Hematopoietic multipotent progenitor cell treated with erythropoietin and hydrocortisone succinate and interleukin-3 and kit ligand, for 15 days (in vitro differentiated cells): ENCODE results near the gene PNMA1.

Experiments
- DNase-seq: peaks from one replicate; pipeline ENCODE4 v3.0.0-alpha.2; 2015; ENCODE audit warnings: low spot score

The PNMA1 gene

GRCh38 chr14:73750531-73750901, 36.3 kb upstream of the PNMA1 start:
- DNase-seq: no peak

- no peak for DNase-seq
Measured at GRCh38 chr14:73749706-73750530, 35.7 kb upstream of the PNMA1 start.

DNA sequence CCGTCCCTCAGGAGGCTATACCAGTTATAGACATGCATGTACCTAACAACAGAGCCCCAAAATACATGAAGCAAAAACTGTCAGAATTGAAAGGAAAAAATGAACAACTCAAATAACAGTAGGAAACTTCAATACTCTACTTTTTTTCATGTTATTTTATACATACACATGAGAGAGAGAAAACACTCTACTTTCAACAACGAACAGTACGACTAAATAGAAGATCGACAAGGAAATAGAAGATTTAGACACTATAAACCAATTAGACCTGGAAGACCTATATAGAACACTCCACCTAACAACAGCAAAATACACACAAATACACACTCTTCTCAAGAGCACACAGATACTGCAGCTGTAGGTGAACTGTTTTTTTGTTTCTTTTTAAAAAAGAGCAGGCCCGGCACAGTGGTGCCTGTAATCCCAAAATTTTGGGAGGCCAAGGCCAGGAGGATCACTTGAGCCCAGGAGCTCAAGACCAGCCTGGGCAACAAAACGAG, 34.7 kb upstream of the PNMA1 start:
- no peak for DNase-seq

DNA sequence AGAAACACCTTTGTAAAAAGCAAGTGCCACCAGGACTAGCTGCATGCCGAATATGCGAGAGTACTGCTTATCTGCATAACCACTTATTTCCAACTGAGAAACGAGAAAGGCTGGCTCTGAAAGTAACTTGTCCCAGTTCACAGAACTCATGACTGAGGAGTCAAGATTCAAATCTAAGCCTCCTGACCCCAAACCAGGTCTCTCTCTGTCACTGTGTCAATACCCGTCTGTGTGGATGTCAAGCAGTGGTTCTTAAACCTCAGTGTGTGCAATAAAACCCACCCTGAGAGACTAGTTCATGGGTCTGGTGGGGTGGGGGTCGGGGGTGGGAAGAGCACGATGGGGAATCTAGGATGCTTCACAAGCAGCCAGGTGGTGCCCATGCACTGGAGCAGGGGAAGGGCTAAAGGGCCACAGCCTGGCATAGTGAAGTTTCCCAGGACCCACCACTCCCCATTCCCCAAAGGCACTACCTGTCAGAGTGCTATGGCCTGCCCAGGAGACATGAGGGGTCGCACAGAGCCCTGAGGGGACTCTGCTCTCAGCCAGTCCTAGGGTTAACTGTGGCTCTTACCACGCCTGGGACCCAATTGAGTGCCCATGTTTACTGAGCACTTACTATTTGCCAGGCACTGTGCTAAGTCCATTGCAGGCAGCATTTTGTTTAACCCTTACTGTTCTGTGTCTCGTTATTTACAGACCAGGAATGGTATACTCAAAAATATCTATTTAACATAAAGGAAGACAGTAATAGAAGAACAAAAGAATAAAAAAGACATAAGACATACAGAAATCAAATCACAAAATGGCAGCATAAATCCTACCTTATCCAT, 33.4 kb upstream of the PNMA1 start:
- no peak for DNase-seq

- no peak for DNase-seq
Measured at GRCh38 chr14:73746520-73747378, 32.6 kb upstream of the PNMA1 start.

DNA sequence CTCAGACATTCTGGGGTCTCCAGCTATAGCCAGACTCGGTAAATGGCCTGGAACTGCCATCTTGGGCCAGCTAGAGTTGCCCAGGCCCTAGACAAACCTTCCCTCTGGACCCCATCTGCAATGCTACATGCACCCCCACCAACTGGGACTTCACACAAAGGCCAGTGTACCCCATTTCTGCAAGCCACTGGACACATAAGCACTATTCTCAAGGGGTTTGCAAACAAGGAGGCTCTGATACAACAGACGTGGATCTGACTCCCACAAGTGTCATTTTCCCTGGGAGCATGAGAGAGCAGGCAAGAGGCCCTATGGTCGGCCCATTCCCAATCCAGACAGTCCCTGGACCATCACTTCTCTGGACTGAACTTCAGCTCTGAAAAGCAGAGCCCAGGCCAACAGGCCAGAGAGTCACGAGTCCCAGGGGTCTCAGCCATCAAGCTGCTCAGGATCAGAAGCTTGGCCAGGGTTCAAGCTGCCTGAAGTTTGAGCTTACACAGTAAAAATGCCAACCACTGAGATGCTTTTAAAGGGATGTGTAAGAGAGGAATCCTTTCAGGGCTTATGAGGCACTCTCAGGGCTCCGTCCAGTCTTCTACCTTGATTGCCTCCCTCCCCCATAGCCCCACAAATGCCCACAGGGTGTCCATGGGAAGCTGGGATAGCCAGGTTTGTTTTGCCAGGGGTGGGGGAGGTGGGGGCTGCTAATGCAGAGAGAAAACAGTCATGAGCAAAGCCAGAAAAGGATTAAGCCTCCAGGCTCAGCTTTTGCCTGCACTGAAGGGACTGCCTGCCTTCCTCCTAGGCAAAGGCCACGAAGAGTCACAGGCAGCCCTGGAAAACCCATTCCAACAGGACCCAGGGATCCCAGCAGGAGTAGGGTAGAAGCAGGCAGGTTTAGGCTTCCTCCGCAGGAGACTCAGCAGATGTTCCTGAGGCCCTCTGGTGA, 31.7 kb upstream of the PNMA1 start:
- DNase-seq: no peak

GRCh38 chr14:73744874-73745529, 30.8 kb upstream of the PNMA1 start:
- DNase-seq: no peak

DNA sequence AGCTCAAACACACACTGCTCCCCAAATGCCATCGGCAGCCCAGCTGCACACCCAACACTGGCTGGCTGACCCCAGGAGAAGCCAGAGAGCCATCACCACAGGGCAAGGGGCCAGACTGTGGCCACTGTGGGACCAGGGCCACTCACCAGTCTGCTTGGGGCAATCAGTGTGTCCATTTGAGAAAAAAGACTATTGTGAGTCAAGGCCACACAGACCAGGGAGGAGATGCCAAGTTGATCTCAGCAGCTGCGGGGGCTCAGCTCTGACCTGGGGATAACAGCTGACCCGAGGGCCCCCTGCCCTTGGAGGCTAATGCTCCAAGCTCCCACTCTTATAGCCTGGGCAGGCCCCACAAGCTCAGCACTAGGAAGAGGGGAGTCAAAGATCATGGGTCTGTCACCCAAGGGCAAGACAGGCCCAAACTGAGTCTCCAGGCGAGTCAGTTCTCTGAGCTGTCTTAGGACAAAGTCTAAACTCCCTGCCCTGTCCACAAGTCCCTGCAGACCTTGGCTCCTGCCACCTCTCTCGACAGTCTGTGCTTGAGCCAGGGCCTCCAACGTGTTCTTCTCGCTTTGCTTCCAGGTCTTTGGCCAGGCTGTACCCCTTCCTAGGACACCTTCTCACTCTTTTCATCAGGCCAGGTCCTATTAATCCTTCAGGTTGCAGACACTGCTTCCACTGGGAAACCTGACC, 30.1 kb upstream of the PNMA1 start:
- no peak for DNase-seq

GRCh38 chr14:73743431-73743931, 29.3 kb upstream of the PNMA1 start:
- peak; percentile 50 for DNase-seq

DNA sequence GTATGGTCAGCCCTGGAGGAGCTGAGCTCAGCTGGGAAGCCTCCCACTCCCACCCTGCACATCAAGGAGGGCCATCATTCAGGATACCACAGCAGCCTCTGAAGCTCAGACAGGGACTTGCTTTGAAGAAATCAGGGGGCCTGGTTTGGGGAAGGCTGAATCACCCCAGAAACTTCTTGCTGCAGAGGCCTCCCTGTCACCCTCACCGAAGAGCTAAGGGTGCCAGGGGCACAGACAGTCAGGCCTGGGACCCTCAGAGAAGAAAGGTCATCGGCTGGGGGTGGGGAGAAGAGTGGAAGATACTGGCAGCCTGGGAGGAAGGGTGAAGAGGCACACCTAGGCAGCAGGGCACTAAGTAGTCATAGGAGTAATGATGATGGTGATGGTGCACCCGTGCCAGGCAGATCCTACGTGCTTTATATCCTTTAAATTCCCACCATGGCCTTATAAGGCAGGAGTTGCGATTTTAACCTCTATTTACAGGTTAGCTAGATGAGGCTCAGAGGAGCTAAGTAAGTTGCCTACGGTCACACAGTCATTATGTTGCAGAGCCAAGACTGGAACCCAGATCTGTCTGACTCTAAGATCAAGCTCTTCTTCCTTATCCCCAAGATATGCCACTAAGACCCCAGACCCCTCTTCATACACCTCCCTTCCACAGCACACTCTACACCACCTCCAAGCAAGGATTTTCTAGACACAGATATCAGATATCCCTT, 28.5 kb upstream of the PNMA1 start:
- no peak for DNase-seq

- DNase-seq: peak; percentile 66
Measured at GRCh38 chr14:73741876-73742519, 27.8 kb upstream of the PNMA1 start.

GRCh38 chr14:73741386-73741875, 27.2 kb upstream of the PNMA1 start:
- peak; percentile 96 for DNase-seq

GRCh38 chr14:73740618-73741326, 26.6 kb upstream of the PNMA1 start:
- peak; percentile 44 for DNase-seq

- DNase-seq: no peak
Measured at GRCh38 chr14:73739899-73740617, 25.9 kb upstream of the PNMA1 start.

DNA sequence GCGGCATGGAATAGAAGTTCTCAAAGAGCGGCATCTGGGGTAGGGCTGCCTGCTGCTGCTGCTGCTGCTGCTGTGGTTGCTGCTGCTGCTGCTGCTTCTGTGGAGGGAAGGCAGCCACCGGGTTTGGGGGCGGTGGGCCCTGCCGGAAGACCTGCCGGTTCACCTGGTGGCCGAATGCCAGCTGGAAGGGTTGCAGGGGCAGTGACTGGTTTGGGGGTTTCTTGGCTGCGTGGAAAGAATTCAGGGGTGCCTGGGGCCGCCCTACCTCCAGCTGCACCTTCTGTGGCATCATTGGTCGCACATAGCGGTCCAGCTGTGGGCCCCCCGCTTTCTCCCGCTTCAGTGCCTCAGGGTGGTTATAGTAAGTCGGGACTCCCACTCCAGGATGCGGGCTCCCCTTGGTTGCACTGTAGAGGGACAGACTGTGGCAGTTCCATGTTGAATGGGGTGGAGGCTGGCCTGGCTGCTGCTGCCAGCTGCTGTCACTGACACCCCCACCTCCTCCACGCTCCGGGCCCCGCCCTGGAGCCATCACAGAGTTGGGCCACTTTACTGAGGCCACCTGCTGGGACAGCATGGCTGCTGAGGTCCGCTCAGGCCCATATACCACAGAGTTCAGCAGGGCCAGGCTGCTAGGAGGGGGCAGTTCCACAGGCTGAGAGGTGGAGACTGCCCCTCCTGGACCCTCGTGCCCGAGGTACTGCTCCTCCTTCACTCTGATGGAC, 25.2 kb upstream of the PNMA1 start:
- DNase-seq: no peak

DNA sequence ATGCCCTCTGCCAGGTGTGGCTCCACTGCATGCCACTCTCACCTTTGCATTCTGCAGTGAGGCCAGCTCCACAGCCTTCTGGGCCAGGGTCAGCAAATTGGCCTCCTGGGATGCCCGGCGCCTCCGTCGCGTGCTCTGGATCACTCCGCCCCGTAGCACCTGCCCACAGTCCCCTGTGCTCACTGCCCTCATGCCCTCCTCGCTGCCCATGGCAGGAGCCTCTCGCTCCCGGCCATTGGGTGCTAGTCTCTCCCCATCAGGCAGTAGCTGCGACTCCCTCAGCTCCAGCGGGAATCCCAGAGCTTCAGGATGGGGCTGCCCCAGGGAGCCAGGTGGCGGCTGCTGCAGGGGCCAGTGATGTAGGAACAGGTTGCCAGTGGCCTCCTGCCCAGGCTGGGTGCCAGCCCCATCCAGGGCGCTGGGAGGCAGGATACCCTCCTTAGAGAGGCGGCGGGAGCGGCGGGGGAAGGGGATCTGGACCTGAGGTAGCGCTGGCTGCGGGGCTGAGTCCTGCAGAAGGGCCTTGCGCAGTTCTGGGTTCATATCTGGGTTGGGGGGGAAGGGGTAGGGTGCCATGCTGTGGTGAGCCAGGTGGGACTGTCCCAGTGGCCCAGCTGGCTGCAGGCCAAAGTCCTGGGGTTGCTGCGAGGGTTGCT, 24.5 kb upstream of the PNMA1 start:
- no peak for DNase-seq
